Measurements from ENCODE around the gene ADAM10.
"Not testable (repeated sequence)": the region's sequence is repeated elsewhere in the genome, so short reads cannot be mapped to it uniquely, and the experiment has no call there.

The ADAM10 gene

GRCh38 chr15:58676766-58677165, 72.7 kb downstream of the ADAM10 start:
- no peak for DNase-seq (ENCODE audit: low read depth, low spot score)

- no peak for DNase-seq (ENCODE audit: low read depth, low spot score)
These were observed 78.3 kb downstream of the ADAM10 start for GRCh38 chr15:58671186-58671585.

- no peak for DNase-seq (ENCODE audit: low read depth, low spot score)
These were observed 80.4 kb downstream of the ADAM10 start for GRCh38 chr15:58669108-58669507.

- DNase-seq (ENCODE audit: low read depth, low spot score), result no peak
These were observed 82.5 kb downstream of the ADAM10 start for GRCh38 chr15:58666957-58667356.

GRCh38 chr15:58665672-58666071, 83.8 kb downstream of the ADAM10 start:
- no peak for DNase-seq (ENCODE audit: low read depth, low spot score)

- DNase-seq (ENCODE audit: low read depth, low spot score), result no peak
These were observed 99.4 kb downstream of the ADAM10 start for GRCh38 chr15:58650102-58650501.

- no peak for DNase-seq (ENCODE audit: low read depth, low spot score)
These were observed 100.3 kb downstream of the ADAM10 start for GRCh38 chr15:58649175-58649574.

GRCh38 chr15:58643996-58644395, 105.5 kb downstream of the ADAM10 start:
- no peak for DNase-seq (ENCODE audit: low read depth, low spot score)

GRCh38 chr15:58641660-58642059, 107.8 kb downstream of the ADAM10 start:
- DNase-seq (ENCODE audit: low read depth, low spot score), result no peak

GRCh38 chr15:58639992-58640391, 109.5 kb downstream of the ADAM10 start:
- DNase-seq (ENCODE audit: low read depth, low spot score), result no peak

- DNase-seq (ENCODE audit: low read depth, low spot score), result no peak
These were observed 110.3 kb downstream of the ADAM10 start for GRCh38 chr15:58639002-58639756.

- DNase-seq (ENCODE audit: low read depth, low spot score), result no peak
These were observed 116.7 kb downstream of the ADAM10 start for GRCh38 chr15:58632789-58633188.

- no peak for DNase-seq (ENCODE audit: low read depth, low spot score)
These were observed 118.2 kb downstream of the ADAM10 start for GRCh38 chr15:58631319-58631718.

- no peak for DNase-seq (ENCODE audit: low read depth, low spot score)
These were observed 119.9 kb downstream of the ADAM10 start for GRCh38 chr15:58629625-58630024.

GRCh38 chr15:58628206-58628947, 121.1 kb downstream of the ADAM10 start:
- DNase-seq (ENCODE audit: low read depth, low spot score), result no peak

GRCh38 chr15:58627701-58628100, 121.8 kb downstream of the ADAM10 start:
- DNase-seq (ENCODE audit: low read depth, low spot score), result no peak

- DNase-seq (ENCODE audit: low read depth, low spot score), result no peak
These were observed 122.5 kb downstream of the ADAM10 start for GRCh38 chr15:58627046-58627445.

GRCh38 chr15:58626378-58626777, 123.1 kb downstream of the ADAM10 start:
- no peak for DNase-seq (ENCODE audit: low read depth, low spot score)

GRCh38 chr15:58622877-58623276, 126.6 kb downstream of the ADAM10 start:
- DNase-seq (ENCODE audit: low read depth, low spot score), result no peak

GRCh38 chr15:58620268-58620667, 129.2 kb downstream of the ADAM10 start:
- DNase-seq (ENCODE audit: low read depth, low spot score), result not testable (repeated sequence)

GRCh38 chr15:58616171-58616570, 133.3 kb downstream of the ADAM10 start:
- DNase-seq (ENCODE audit: low read depth, low spot score), result no peak

- DNase-seq (ENCODE audit: low read depth, low spot score), result no peak
These were observed 137.5 kb downstream of the ADAM10 start for GRCh38 chr15:58611731-58612676.
